HL-60/S4 (cell line): ENCODE results near the gene SPG11.

Source experiments
- in situ Hi-C: fragments of 300-500 bp; cut with MboI; formaldehyde crosslinking; loops from 2 replicates; pipeline ENCODE4 v1.14.3; 2022; ENCODE audit warnings: low sequenced_read_pairs

SPG11 gene

DNA sequence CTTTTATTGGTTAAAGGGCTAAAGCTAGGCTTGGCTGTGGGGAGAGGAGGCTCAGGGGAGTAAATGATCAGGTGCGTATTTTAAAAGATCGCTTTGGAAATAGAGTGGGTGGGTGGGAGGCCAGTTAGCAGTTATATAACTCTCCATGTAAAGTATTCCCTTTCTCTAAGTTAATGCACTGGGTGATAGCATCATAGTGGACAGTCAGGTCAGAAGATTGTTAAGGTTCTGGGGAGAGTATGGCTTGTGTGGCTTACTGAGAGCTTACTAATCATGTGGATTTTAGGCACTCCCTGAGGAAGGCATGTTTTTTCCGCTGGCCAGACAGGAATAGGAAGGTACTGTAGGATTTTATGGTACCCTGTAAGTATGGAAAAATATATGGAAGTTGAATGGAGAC, 132.8 kb downstream of the SPG11 start:
- in situ Hi-C loops: no loop called here

DNA sequence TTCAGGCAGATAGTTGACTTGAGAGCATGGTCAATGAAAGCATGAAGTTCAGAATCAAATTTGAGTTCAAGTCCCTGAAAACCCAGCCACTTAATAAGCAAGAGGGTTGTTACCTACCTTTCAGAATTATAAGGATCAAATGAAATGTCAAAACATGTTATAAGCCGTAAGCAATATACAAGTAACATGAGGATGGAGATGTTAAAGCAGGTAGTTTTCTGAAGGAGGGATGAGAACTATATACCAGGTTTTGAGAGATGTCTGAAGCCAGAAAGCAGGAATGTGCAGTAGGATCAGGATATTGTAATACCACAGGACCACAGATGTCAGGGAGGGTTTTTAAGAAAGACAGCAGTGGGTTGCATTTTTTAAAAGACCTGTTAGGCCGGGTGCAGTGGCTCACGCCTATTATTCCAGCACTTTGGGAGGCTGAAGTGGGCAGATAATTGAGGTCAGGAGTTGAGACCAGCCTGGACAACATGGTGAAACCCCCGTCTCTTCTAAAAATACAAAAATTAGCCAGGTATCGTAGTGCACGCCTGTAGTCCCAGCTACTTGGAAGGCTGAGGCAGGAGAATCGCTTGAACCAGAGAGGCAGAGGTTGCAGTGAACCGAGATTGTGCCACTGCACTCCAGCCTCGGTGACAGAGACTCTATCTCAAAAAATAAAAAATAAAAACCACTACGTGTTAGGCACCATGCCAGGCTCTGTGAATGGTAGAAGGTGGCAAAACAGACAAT, 133.4 kb downstream of the SPG11 start:
- in situ Hi-C loops: no loop called here

DNA sequence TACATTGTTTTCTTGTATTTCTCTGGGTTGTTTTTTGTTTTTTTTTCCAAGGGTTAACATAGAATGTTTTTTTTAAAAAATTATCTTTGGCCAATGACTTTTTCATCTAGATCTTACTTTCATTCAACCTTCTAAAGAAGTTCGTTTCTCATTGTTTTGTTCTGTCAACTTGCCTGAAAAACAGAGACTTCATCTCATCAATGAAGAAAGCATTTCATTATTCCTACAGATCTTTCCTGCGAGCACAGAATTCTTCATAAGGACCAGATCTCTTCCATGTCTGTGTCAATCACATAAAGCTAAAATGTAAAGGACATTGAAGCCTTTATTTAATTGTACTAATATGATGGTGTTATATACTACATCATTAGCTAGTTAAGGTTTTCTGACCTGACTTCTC, 136.2 kb downstream of the SPG11 start:
- in situ Hi-C loops: no loop called here

DNA sequence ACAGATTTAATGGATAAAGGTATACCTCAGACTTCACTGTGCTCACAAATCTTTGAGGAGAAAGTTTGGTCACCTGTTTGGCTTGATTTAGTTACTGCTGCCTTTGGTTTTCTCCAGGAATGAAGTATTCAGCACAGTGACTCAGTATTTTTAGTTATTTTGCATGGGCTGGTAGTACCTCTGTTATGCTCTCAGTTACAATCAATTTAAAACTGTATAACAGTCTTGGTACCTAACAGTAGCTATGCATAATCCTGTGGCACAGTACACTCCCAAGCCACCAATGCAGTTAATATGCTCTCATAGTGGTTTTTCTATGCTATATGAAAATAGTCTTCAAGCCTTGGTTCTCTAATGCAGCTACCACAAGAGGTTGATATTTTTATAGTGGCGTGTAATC, 138.4 kb downstream of the SPG11 start:
- in situ Hi-C loops: no loop called here

DNA sequence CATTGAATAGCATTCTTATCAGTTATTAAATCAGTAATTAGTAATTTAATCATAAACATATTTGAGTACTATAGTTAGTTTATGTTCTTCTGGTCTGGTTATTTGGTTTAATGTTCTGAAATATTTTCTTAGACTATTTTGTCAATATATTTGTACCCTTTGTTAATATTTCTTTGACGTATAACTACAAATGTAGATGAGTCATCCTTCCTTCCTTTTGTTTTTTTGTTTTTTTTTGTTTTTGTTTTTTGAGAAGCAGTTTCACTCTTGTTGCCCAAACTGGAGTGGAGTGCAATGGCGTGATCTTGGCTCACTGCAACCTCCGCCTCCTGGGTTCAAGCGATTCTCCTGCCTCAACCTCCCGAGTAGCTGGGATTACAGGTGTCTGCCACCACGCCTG, 143.9 kb downstream of the SPG11 start:
- in situ Hi-C loops: no loop called here

DNA sequence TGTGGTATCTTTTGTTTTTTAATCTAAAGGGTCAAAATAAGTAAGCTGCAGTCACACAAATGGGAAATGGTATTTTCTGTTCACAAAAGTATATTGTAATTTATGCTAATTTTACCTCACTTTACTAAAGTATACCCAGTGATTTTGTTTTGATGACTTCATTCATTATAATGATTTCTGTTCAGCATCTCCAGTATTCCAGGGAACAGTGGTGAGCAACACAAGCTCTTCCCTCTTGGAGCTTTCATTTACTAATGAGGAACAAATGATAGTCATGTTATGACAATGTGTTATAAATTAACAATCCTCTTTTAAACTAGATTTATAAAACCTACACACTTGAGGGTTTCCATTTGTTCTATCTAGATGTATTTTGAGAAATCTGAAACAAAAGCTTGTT, 147.0 kb downstream of the SPG11 start:
- in situ Hi-C loops: no loop called here
